ENCODE results near the gene BCAS3.

DNA sequence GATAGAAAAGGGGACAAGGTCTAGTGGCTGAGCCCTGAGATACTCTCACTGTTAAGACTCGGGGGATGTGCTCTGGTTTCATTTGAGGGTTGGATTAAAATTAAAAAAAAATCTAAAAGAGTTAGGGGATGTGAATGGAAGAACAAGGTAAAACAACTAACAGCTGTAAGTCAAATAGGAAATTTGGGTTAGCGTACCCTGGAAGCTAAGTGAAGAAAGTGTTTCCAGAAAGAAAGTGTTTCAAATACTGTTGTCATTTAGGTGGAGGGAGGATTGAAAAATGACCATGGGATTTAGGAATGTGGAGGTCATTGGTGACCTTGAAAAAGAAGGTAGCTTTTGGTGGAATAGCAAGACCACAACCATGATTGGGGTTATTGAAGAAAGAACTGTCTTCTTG, 40.0 kb upstream of the BCAS3 start:
- no peak for TF ChIP-seq POLR2A (IDR thresholded peaks at IDR 0.05)
- TF ChIP-seq POLR2AphosphoS5 (IDR thresholded peaks at IDR 0.05) = no peak

All from spleen (tissue), 3 donors.